ENCODE results near the gene TYW1.
"Not testable (repeated sequence)": the region's sequence is repeated elsewhere in the genome, so short reads cannot be mapped to it uniquely, and the experiment has no call there.

Gene TYW1

GRCh38 chr7:67264000-67264399 is 267.4 kb downstream of the TYW1 start:
- not testable (repeated sequence) for H3K4me3 ChIP-seq (ENCODE audit: low read length); H3K36me3 ChIP-seq (ENCODE audit: control insufficient read depth, insufficient read depth, low read length); H3K4me1 ChIP-seq (ENCODE audit: control insufficient read depth, insufficient read depth, low read length); H3K9ac ChIP-seq (ENCODE audit: low read length); H3K9me3 ChIP-seq (ENCODE audit: control insufficient read depth, low read length); H3K27me3 ChIP-seq (ENCODE audit: control insufficient read depth, insufficient read depth, low read length)

- not testable (repeated sequence) for H3K4me3 ChIP-seq (ENCODE audit: low read length); H3K9ac ChIP-seq (ENCODE audit: low read length); H3K36me3 ChIP-seq (ENCODE audit: control insufficient read depth, insufficient read depth, low read length); H3K4me1 ChIP-seq (ENCODE audit: control insufficient read depth, insufficient read depth, low read length); H3K27me3 ChIP-seq (ENCODE audit: control insufficient read depth, insufficient read depth, low read length); H3K9me3 ChIP-seq (ENCODE audit: control insufficient read depth, low read length)
These were observed 269.4 kb downstream of the TYW1 start for GRCh38 chr7:67266070-67266469.

GRCh38 chr7:67267914-67268313 is 271.3 kb downstream of the TYW1 start:
- no peaks in the 10 kb centered on the region for H3K9me3 ChIP-seq (ENCODE audit: control insufficient read depth, low read length)
- no peak overlapping the region for H3K4me3 ChIP-seq (ENCODE audit: low read length)
- no peaks in the 10 kb centered on the region for H3K36me3 ChIP-seq (ENCODE audit: control insufficient read depth, insufficient read depth, low read length)
- H3K9ac ChIP-seq (ENCODE audit: low read length) = no peak overlapping the region
- no peaks in the 10 kb centered on the region for H3K4me1 ChIP-seq (ENCODE audit: control insufficient read depth, insufficient read depth, low read length)
- H3K27me3 ChIP-seq (ENCODE audit: control insufficient read depth, insufficient read depth, low read length) = no peaks in the 10 kb centered on the region

GRCh38 chr7:67269916-67270315 is 273.3 kb downstream of the TYW1 start:
- H3K9me3 ChIP-seq (ENCODE audit: control insufficient read depth, low read length); H3K9ac ChIP-seq (ENCODE audit: low read length); H3K27me3 ChIP-seq (ENCODE audit: control insufficient read depth, insufficient read depth, low read length); H3K4me1 ChIP-seq (ENCODE audit: control insufficient read depth, insufficient read depth, low read length); H3K4me3 ChIP-seq (ENCODE audit: low read length); H3K36me3 ChIP-seq (ENCODE audit: control insufficient read depth, insufficient read depth, low read length): not testable (repeated sequence)

Measured in mucosa of stomach (tissue), 1 donor.